DOHH2 (cell line): ENCODE data around the gene TMC7.

Experiments
- H3F3A ChIP-seq: fragments of 200-600 bp; sonication (generic), shearing (Covaris generic); 2 replicates; pipeline ENCODE4 v1.6.0; 2016; ENCODE audit warnings: antibody characterized with exemption, mild to moderate bottlenecking; ENCODE audit not compliant: control insufficient read depth, insufficient read depth
- H3K27ac ChIP-seq: fragments of 200-600 bp; sonication (generic); 2 replicates; pipeline ENCODE4 v1.5.1; 2014; ENCODE audit warnings: low read depth, mild to moderate bottlenecking, low read length, moderate library complexity
- H3K27me3 ChIP-seq: fragments of 200-600 bp; sonication (generic); 2 replicates; pipeline ENCODE4 v1.6.1; 2014; ENCODE audit warnings: mild to moderate bottlenecking, low read length, mixed read lengths; ENCODE audit not compliant: control insufficient read depth
- H3K36me3 ChIP-seq: fragments of 200-600 bp; sonication (generic); 2 replicates; pipeline ENCODE4 v1.6.1; 2014; ENCODE audit warnings: mild to moderate bottlenecking, low read length, moderate library complexity, mixed read lengths; ENCODE audit not compliant: control insufficient read depth
- H3K4me1 ChIP-seq: fragments of 200-600 bp; sonication (generic); 2 replicates; pipeline ENCODE4 v1.6.1; 2014; ENCODE audit warnings: mild to moderate bottlenecking, low read length, mixed read lengths; ENCODE audit not compliant: control insufficient read depth
- H3K4me2 ChIP-seq: fragments of 200-600 bp; sonication (generic); 2 replicates; pipeline ENCODE4 v1.6.0; 2014; ENCODE audit warnings: mild to moderate bottlenecking, low read length, moderate library complexity
- H3K4me3 ChIP-seq: fragments of 200-600 bp; sonication (generic); 2 replicates; pipeline ENCODE4 v1.5.1; 2014; ENCODE audit warnings: mild to moderate bottlenecking, low read length, mixed read lengths
- H3K79me2 ChIP-seq: fragments of 200-600 bp; sonication (generic); 2 replicates; pipeline ENCODE4 v1.6.1; 2014; ENCODE audit warnings: mild to moderate bottlenecking, low read length, mixed read lengths; ENCODE audit not compliant: control insufficient read depth
- H3K9me2 ChIP-seq: fragments of 200-600 bp; sonication (generic); replicated peaks from 2 replicates; pipeline ENCODE4 v1.6.1; 2014; ENCODE audit warnings: mild to moderate bottlenecking, low read length, mixed read lengths; ENCODE audit not compliant: control insufficient read depth
- H3K9me3 ChIP-seq: fragments of 200-600 bp; sonication (generic); 2 replicates; pipeline ENCODE4 v1.6.1; 2014; ENCODE audit warnings: antibody characterized with exemption, low read length, mixed read lengths; ENCODE audit not compliant: control insufficient read depth, insufficient read depth
- H4K20me1 ChIP-seq: fragments of 200-600 bp; sonication (generic); 2 replicates; pipeline ENCODE4 v1.6.0; 2014; ENCODE audit warnings: low read depth, mild to moderate bottlenecking, antibody characterized with exemption, low read length, moderate library complexity; ENCODE audit not compliant: control insufficient read depth, insufficient read depth
- EZH2phosphoT487 ChIP-seq: fragments of 200-600 bp; sonication (generic); IDR thresholded peaks from 2 replicates; pipeline ENCODE4 v1.6.1; 2017; ENCODE audit warnings: borderline replicate concordance, mild to moderate bottlenecking, antibody characterized with exemption, low read length, moderate library complexity, mixed read lengths
- TF ChIP-seq, protein P1 (sequence below): fragments of 200-600 bp; sonication (generic); IDR thresholded peaks from one replicate; pipeline ENCODE4 v1.5.1; 2014; ENCODE audit warnings: antibody characterized with exemption, mild to moderate bottlenecking, low read depth, low read length; ENCODE audit not compliant: poor library complexity, severe bottlenecking

The TMC7 gene

GRCh38 chr16:18959031-18959505 lies 24.7 kb upstream of the TMC7 start:
- TF ChIP-seq EZH2phosphoT487: no peak
- TF ChIP-seq, protein P1, sequence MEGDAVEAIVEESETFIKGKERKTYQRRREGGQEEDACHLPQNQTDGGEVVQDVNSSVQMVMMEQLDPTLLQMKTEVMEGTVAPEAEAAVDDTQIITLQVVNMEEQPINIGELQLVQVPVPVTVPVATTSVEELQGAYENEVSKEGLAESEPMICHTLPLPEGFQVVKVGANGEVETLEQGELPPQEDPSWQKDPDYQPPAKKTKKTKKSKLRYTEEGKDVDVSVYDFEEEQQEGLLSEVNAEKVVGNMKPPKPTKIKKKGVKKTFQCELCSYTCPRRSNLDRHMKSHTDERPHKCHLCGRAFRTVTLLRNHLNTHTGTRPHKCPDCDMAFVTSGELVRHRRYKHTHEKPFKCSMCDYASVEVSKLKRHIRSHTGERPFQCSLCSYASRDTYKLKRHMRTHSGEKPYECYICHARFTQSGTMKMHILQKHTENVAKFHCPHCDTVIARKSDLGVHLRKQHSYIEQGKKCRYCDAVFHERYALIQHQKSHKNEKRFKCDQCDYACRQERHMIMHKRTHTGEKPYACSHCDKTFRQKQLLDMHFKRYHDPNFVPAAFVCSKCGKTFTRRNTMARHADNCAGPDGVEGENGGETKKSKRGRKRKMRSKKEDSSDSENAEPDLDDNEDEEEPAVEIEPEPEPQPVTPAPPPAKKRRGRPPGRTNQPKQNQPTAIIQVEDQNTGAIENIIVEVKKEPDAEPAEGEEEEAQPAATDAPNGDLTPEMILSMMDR: no peak
- no peak overlapping the region for H3K4me2 ChIP-seq
- no peaks in the 10 kb centered on the region for H4K20me1 ChIP-seq
- H3K27me3 ChIP-seq: peaks cover 14% of the 10 kb centered on the region; the same call in 1 of the 2 replicates
- no peaks in the 10 kb centered on the region for H3K4me1 ChIP-seq
- H3K79me2 ChIP-seq: no peaks in the 10 kb centered on the region
- no peak overlapping the region for H3K27ac ChIP-seq
- H3K4me3 ChIP-seq: no peak overlapping the region
- H3K9me2 ChIP-seq: no peaks in the 10 kb centered on the region
- no peaks in the 10 kb centered on the region for H3F3A ChIP-seq
- H3K36me3 ChIP-seq: no peaks in the 10 kb centered on the region
- H3K9me3 ChIP-seq: no peaks in the 10 kb centered on the region

DNA sequence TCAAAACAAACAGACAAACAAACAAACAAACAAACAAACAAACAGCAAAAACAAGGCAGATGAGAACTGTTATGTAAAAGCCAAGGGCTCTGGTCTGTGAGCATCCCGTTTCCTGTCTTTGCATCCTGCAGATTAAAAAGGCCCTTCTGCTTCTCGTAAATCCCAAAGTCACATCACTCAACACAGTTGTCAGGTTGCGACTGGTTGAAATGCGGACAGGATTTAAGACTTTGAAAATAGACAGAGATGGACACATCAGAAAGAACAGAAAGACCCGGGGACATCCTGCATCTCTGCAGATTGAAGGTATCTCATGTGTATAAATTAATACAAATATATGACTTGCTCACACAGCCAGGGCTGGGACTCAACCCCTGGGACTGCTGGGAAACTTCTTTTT lies 18.2 kb upstream of the TMC7 start:
- no peak overlapping the region for H3K4me3 ChIP-seq
- H3K9me2 ChIP-seq: no peaks in the 10 kb centered on the region
- H3K4me2 ChIP-seq: no peak overlapping the region
- no peaks in the 10 kb centered on the region for H3F3A ChIP-seq
- no peaks in the 10 kb centered on the region for H3K36me3 ChIP-seq
- TF ChIP-seq, protein P1: no peak
- no peak for TF ChIP-seq EZH2phosphoT487
- H3K27me3 ChIP-seq: 0 out of 2 replicates have a peak, but pooled peaks cover 3% of the 10 kb centered on the region
- H3K79me2 ChIP-seq: no peaks in the 10 kb centered on the region
- no peaks in the 10 kb centered on the region for H3K9me3 ChIP-seq
- peaks cover 6% of the 10 kb centered on the region for H3K4me1 ChIP-seq
- H4K20me1 ChIP-seq: no peaks in the 10 kb centered on the region
- H3K27ac ChIP-seq: no peak overlapping the region

GRCh38 chr16:18966791-18967190 lies 16.9 kb upstream of the TMC7 start:
- peaks cover 6% of the 10 kb centered on the region for H3K4me1 ChIP-seq

More at GRCh38 chr16:18966791-18967190, 16.9 kb upstream of the TMC7 start:
- no peaks in the 10 kb centered on the region for H3K9me2 ChIP-seq
- no peaks in the 10 kb centered on the region for H3K79me2 ChIP-seq
- H4K20me1 ChIP-seq: no peaks in the 10 kb centered on the region
- H3K27me3 ChIP-seq: no peaks in the 10 kb centered on the region
- no peak overlapping the region for H3K4me2 ChIP-seq
- H3K9me3 ChIP-seq: no peaks in the 10 kb centered on the region
- no peak overlapping the region for H3K27ac ChIP-seq
- H3K4me3 ChIP-seq: no peak overlapping the region
- no peaks in the 10 kb centered on the region for H3K36me3 ChIP-seq
- H3F3A ChIP-seq: no peaks in the 10 kb centered on the region
- TF ChIP-seq, protein P1: no peak
